ENCODE results near the gene DLGAP1. TPM values are rescaled to one million over a fixed set of nuclear protein-coding genes. Genes with fewer than 3 reads are reported as not detected.

Gene DLGAP1
- total and polyA plus RNA-seq, 2 of the 13 experiments (the other 11 are each of a cell fraction or from before 2014, with no cell fraction given), result 0.01 TPM; not detected in 1

GRCh38 chr18:3665780-3666525 is 789.2 kb downstream of the DLGAP1 start (continued):
- TF ChIP-seq ARID4A (CRISPR knock-in tag; IDR thresholded peaks at IDR 0.05; ENCODE audit: borderline replicate concordance) (peak; percentile 43; the same call in 1 of the 2 replicates), TFDP2 (CRISPR knock-in tag; IDR thresholded peaks at IDR 0.05) (no peak), SIX1 (CRISPR knock-in tag; IDR thresholded peaks at IDR 0.05; ENCODE audit: borderline replicate concordance) (peak; percentile 80), SATB2 (CRISPR knock-in tag; IDR thresholded peaks at IDR 0.05) (no peak), ZBTB34 (CRISPR knock-in tag; IDR thresholded peaks at IDR 0.05) (peak; percentile 43; the same call in 1 of the 2 replicates), TBL1XR1 (IDR thresholded peaks at IDR 0.05; ENCODE audit: borderline replicate concordance, low read length, partially characterized antibody) (peak; percentile 60), REST (IDR thresholded peaks at IDR 0.05; ENCODE audit: borderline replicate concordance in 1 of 2, low read depth in 1 of 2, low read length in 2 of 2) (0 out of 4 replicates have a peak, but pooled peaks of 1 of the 2 experiments have one; percentile 60), HNRNPH1 (optimal IDR thresholded peaks at IDR 0.05; ENCODE audit: low read depth, low read length) (peak; percentile 49), SKIL (CRISPR knock-in tag; IDR thresholded peaks at IDR 0.05; ENCODE audit: borderline replicate concordance) (peak; percentile 96), ZNF329 (CRISPR knock-in tag; IDR thresholded peaks at IDR 0.05; ENCODE audit: low read depth) (no peak), TBX3 (IDR thresholded peaks at IDR 0.05; ENCODE audit: borderline replicate concordance) (peak; percentile 63; the same call in 1 of the 2 replicates), ETV6 (CRISPR knock-in tag; conservative IDR thresholded peaks at IDR 0.05) (0 out of 2 replicates have a peak, but pooled peaks have one; percentile 23), ZNF124 (CRISPR knock-in tag; IDR thresholded peaks at IDR 0.05) (no peak)
- TF ChIP-seq, protein P1, sequence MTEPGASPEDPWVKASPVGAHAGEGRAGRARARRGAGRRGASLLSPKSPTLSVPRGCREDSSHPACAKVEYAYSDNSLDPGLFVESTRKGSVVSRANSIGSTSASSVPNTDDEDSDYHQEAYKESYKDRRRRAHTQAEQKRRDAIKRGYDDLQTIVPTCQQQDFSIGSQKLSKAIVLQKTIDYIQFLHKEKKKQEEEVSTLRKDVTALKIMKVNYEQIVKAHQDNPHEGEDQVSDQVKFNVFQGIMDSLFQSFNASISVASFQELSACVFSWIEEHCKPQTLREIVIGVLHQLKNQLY (CRISPR knock-in tag; IDR thresholded peaks at IDR 0.05), result peak; percentile 67

All from HepG2 (cell line).